Thoracic aorta endothelial cell (primary cell): ENCODE results near the gene RNFT1. TPM values are rescaled to one million over a fixed set of nuclear protein-coding genes. Genes with fewer than 3 reads are reported as not detected.

ENCODE experiments used
- small RNA-seq: library from RNA; depleted of rRNA; stranded (forward); fragments of <200 nt; gene quantifications from one replicate; pipeline ENCODE3, GENCODE V24; 2012
- total RNA-seq: library from RNA; depleted of rRNA; stranded (reverse); fragments of >200 nt; gene quantifications from 2 replicates; pipeline ENCODE4 v1.2.3, GENCODE V29; 2012

The RNFT1 gene, protein sequence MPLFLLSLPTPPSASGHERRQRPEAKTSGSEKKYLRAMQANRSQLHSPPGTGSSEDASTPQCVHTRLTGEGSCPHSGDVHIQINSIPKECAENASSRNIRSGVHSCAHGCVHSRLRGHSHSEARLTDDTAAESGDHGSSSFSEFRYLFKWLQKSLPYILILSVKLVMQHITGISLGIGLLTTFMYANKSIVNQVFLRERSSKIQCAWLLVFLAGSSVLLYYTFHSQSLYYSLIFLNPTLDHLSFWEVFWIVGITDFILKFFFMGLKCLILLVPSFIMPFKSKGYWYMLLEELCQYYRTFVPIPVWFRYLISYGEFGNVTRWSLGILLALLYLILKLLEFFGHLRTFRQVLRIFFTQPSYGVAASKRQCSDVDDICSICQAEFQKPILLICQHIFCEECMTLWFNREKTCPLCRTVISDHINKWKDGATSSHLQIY
- total RNA-seq = 15.4 and 18.7 TPM in 2 replicates

DNA sequence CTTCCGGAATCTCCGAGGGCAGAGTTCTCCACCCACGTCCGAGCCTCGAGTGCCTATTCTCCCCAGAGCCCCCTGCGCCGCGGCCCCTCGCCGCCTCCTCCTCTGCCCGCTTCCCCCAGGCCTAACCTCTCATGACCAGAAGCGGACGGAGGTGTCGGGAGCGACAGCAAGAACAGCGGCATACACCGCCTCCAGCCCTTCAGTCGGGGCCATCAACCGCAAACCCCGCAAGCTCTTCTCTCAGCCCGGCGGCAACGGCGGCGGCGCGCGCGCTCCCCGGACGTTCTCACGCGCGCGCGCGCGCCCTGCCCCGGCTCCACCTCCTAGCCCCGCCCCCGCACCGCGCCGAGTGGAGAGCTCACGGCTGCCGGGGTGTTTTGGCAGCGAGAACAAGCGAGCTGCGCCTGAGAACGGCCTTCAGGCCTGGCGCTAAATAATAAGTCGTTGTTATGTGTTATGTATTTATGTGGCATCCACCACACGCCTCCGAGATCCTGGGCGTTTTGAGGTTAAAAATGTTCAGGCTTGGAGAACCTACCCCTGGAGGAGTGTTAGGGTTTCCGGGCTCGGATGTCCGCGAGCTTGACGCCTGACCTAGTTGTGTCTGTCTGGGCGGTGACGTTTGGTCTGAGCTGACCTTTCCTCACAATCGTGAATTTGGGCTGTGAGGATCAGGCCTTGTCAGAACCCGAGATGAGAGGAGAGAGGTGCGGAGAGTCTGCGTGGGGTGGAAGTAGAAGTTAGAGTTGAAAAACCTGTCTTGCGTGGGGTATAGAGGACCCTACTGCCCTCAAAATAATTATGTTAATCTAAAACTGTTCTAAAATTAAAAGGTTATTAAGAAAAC is at the start of gene RNFT1:
RNFT1 (minus strand) TSS at position 259 of the 847 bp plus-strand sequence; CDS start at position 182, 77 bp downstream.

Small RNAs within 50 kb of the gene (small RNA-seq; reads per million reads assigned to genes)
- gene RPS29P21 = not detected

Other genes starting within 250 kb of the RNFT1 start
- 11.3 and 13.6 TPM in 2 replicates for gene TUBD1, start 71.8 kb downstream of the RNFT1 start, total RNA-seq
- 33.9 and 39.0 TPM in 2 replicates for gene RPS6KB1, start 71.6 kb downstream of the RNFT1 start, total RNA-seq
- 14.0 and 16.1 TPM in 2 replicates for gene HEATR6, start 114.2 kb upstream of the RNFT1 start, total RNA-seq
- gene CA4, start 185.2 kb upstream of the RNFT1 start, total RNA-seq = 0.43 TPM in 1 of 2 replicates, not detected in the other